GM10266 (cell line): Measurements from ENCODE around the gene RREB1.

Experiments
- DNase-seq: peaks from one replicate; pipeline ENCODE4 v3.0.0; 2012; ENCODE audit errors: extremely low spot score
- CTCF ChIP-seq: IDR thresholded peaks from 2 replicates; pipeline ENCODE4 v1.5.1; 2012; ENCODE audit warnings: mild to moderate bottlenecking, low read depth; ENCODE audit not compliant: control insufficient read depth, insufficient read depth; ENCODE audit errors: missing control alignments

RREB1 gene

GRCh38 chr6:7100753-7101081, 7.0 kb upstream of the RREB1 start:
- no peak for TF ChIP-seq CTCF
- DNase-seq: no peak

- TF ChIP-seq CTCF: no peak
- no peak for DNase-seq
Measured at GRCh38 chr6:7101290-7101689, 6.5 kb upstream of the RREB1 start.

- no peak for TF ChIP-seq CTCF
- DNase-seq: no peak
Measured at GRCh38 chr6:7104752-7105151, 3.0 kb upstream of the RREB1 start.

- no peak for DNase-seq
- no peak for TF ChIP-seq CTCF
Measured at GRCh38 chr6:7106215-7106751, 1.5 kb upstream of the RREB1 start.

- peak; percentile 22 for TF ChIP-seq CTCF
- peak; percentile 79 for DNase-seq
Measured at GRCh38 chr6:7106752-7107577, 796 bp upstream of the RREB1 start.

GRCh38 chr6:7108196-7108963, 619 bp downstream of the RREB1 start:
- TF ChIP-seq CTCF: no peak
- peak; percentile 58 for DNase-seq
